Right lobe of liver (tissue), 4 donors: Measurements from ENCODE around the gene COL25A1.

Experiments used
- CTCF ChIP-seq, 4 donors: fragments of 200-600 bp in 3 of 4; fragments of 450-650 bp in 1 of 4; IDR thresholded peaks; one replicate each; pipeline versions ENCODE4 v1.5.1 to v1.8.0; 2016 to 2022; ENCODE audit warnings: antibody characterized with exemption in 4 of 4, mild to moderate bottlenecking in 2 of 4
- POLR2A ChIP-seq: fragments of 450-650 bp; IDR thresholded peaks from one replicate; pipeline ENCODE4 v1.6.1; 2017; ENCODE audit warnings: antibody characterized with exemption, mild to moderate bottlenecking
- donor health status: DM: no; HTN: no; CAD: no.
- donor health status: DM: no; HTN: no; CAD: no.
- donor health status: DM: no; HTN: yes; CAD: no.

- TF ChIP-seq CTCF (IDR thresholded peaks at IDR 0.05), result no peak
- no peak for TF ChIP-seq POLR2A
These were observed 139.7 kb downstream of the COL25A1 start for GRCh38 chr4:109162759-109163158.
